ENCODE measurements around the gene PRKACA. TPM values are rescaled to one million over a fixed set of nuclear protein-coding genes. Genes with fewer than 3 reads are reported as not detected.

Gene PRKACA
- total and polyA plus RNA-seq, 9 donors = 33.3 to 280 (median 201) TPM

- no peaks in the 10 kb centered on the region for H3K4me1 ChIP-seq (ENCODE audit: insufficient read depth)
- TF ChIP-seq EP300 (IDR thresholded peaks at IDR 0.05) = no peak
- no peak for TF ChIP-seq POLR2A (IDR thresholded peaks at IDR 0.05)
- TF ChIP-seq CTCF (IDR thresholded peaks at IDR 0.05) = no peak
- no peaks in the 10 kb centered on the region for H3K27me3 ChIP-seq
- no peaks in the 10 kb centered on the region for H3K9me3 ChIP-seq
- intact Hi-C loops (cut with DNase I) = loop anchor here in 2 of 4 donors (10.0 kb wide), 2 partner anchors 186 to 196 kb away; no protein-coding TSS in a partner anchor
- no peak overlapping the region for H3K27ac ChIP-seq
- 66 to 68% (median 68%) methylated on average over 5 to 12 of the region's 12 CpGs for WGBS, 3 donors
- no peak overlapping the region for H3K4me3 ChIP-seq
- no peak for DNase-seq
- no peaks in the 10 kb centered on the region for H3K36me3 ChIP-seq
These were observed 41.5 kb upstream of the PRKACA start for GRCh38 chr19:14159059-14159458.

DNA sequence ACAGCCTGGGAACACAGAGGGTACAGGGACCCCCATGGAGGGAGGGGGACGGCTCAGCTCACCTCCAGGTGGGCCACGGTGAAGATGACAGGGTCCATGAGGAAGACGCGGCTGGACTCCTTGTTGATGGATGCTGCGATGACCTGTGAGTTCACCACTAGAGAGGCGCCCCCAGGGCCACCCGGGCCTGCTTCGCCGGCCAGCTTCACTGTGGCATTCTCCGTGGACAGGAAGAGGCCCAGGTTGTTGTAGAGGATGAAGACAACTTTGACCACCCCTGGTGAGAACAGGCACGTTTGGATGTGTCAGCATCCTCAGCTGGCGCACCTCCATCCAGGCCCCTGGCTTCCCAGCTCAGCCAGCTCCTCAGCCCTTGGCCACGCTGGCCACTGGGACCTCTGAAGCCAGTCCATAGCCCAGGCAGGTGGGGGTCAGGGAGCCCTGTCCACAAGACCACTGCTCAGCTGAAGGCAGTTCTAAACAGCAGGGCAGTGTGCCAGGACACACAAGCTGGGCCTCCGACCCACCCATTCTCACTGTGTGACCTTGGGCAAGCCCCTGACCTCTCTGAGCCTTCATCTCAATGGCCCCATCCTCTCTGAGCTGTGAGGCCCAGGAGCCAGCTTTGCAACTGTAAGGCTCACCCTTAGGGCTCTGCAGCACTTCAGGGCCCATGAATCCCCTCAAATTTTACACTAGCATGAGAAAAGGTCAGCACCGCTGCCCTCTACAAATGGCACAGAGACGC lies 40.9 kb upstream of the PRKACA start:
- no peak for DNase-seq
- Histone ChIP-seq H3K27me3 (no peaks in the 10 kb centered on the region), H3K9me3 (no peaks in the 10 kb centered on the region), H3K27ac (no peak overlapping the region), H3K36me3 (no peaks in the 10 kb centered on the region), H3K4me3 (no peak overlapping the region), H3K4me1 (ENCODE audit: insufficient read depth) (no peaks in the 10 kb centered on the region)
- TF ChIP-seq POLR2A (IDR thresholded peaks at IDR 0.05) = no peak
- no peak for TF ChIP-seq EP300 (IDR thresholded peaks at IDR 0.05)
- TF ChIP-seq CTCF (IDR thresholded peaks at IDR 0.05) = no peak
- intact Hi-C loops (cut with DNase I) = loop anchor here in 2 of 4 donors (10.0 kb wide), 2 partner anchors 186 to 196 kb away; no protein-coding TSS in a partner anchor
- 82 to 85% (median 85%) methylated on average over 13 to 16 of the region's 16 CpGs for WGBS, 3 donors

DNA sequence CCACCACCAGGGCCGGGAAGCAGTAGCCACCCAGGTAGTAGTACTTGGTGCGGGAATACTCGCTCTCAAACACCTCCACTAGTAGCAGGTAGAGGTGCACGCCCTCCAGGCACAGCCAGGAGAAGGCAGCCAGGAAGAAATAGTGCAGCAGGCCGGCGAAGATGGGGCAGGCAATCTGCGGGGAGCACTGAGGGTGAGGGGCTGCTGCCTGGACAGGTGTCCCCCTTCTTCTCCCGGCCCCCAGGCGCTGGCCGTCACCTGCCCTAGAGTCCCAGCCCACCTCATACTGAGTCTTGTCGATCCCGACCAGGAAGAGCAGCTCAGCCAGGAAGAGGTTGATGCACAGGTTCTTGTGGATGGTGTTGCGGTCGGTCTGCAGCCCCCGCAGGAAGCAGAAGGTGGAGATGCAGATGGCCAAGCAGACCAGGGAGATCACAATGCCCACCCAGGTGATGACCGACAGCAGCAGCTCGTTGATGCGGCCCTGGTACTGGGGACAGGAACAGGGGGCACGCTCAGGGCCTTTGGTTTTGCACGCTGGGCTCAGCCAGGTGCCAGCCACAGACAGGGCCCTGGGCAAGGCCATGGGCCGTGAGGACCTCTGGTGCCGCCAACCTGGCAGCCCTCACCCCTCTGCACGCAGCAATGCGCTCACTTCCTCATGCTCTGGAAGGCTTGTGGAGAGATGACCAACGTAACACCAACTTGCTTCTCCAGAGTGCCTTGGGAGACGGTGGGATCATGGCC lies 39.6 kb upstream of the PRKACA start:
- Histone ChIP-seq H3K36me3 (no peaks in the 10 kb centered on the region), H3K27me3 (no peaks in the 10 kb centered on the region), H3K9me3 (no peaks in the 10 kb centered on the region), H3K4me1 (ENCODE audit: insufficient read depth) (no peaks in the 10 kb centered on the region), H3K27ac (no peak overlapping the region), H3K4me3 (no peak overlapping the region)
- intact Hi-C loops (cut with DNase I) = loop anchor here in 2 of 4 donors (10.0 kb wide), 2 partner anchors 188 to 198 kb away; no protein-coding TSS in a partner anchor
- WGBS, 3 donors = 88 to 96% (median 91%) methylated on average over 22 to 26 of the region's 26 CpGs
- TF ChIP-seq POLR2A (IDR thresholded peaks at IDR 0.05) (no peak), EP300 (IDR thresholded peaks at IDR 0.05) (no peak), CTCF (IDR thresholded peaks at IDR 0.05) (no peak)
- DNase-seq = no peak

- H3K27ac ChIP-seq = no peak overlapping the region
- no peak overlapping the region for H3K4me3 ChIP-seq
- intact Hi-C loops (cut with DNase I) = loop anchor here in 2 of 4 donors (10.0 kb wide), 2 partner anchors 189 to 199 kb away; no protein-coding TSS in a partner anchor
- no peak for DNase-seq
- TF ChIP-seq EP300 (IDR thresholded peaks at IDR 0.05) = no peak
- TF ChIP-seq POLR2A (IDR thresholded peaks at IDR 0.05) = no peak
- no peak for TF ChIP-seq CTCF (IDR thresholded peaks at IDR 0.05)
- no peaks in the 10 kb centered on the region for H3K27me3 ChIP-seq
- H3K4me1 ChIP-seq (ENCODE audit: insufficient read depth) = no peaks in the 10 kb centered on the region
- H3K36me3 ChIP-seq = no peaks in the 10 kb centered on the region
- 86 to 95% (median 90%) methylated on average over 12 of the region's 12 CpGs for WGBS, 3 donors
- H3K9me3 ChIP-seq = no peaks in the 10 kb centered on the region
These were observed 38.6 kb upstream of the PRKACA start for GRCh38 chr19:14156122-14156521.
